GM12892 (cell line): Measurements from ENCODE around the gene OSBPL5.

Experiments
- DNase-seq: peaks from one replicate; pipeline ENCODE4 v3.0.0; 2011; ENCODE audit not compliant: insufficient read length
- FAIRE-seq: peaks from 2 replicates; lab custom pipeline; 2011; peaks lifted over from hg19 to GRCh38; lab: Jason Lieb, UNC
- POLR2A ChIP-seq: IDR thresholded peaks from 2 replicates; pipeline ENCODE4 v1.6.1; 2011; ENCODE audit warnings: low read depth, low read length, control low read depth
- POLR2AphosphoS5 ChIP-seq: IDR thresholded peaks from 2 replicates; pipeline ENCODE4 v1.6.1; 2011; ENCODE audit warnings: low read depth, low read length, control low read depth
- TAF1 ChIP-seq: IDR thresholded peaks from 2 replicates; pipeline ENCODE4 v1.6.1; 2011; ENCODE audit warnings: low read depth, mild to moderate bottlenecking, control low read depth, low read length, borderline replicate concordance

The OSBPL5 gene

DNA sequence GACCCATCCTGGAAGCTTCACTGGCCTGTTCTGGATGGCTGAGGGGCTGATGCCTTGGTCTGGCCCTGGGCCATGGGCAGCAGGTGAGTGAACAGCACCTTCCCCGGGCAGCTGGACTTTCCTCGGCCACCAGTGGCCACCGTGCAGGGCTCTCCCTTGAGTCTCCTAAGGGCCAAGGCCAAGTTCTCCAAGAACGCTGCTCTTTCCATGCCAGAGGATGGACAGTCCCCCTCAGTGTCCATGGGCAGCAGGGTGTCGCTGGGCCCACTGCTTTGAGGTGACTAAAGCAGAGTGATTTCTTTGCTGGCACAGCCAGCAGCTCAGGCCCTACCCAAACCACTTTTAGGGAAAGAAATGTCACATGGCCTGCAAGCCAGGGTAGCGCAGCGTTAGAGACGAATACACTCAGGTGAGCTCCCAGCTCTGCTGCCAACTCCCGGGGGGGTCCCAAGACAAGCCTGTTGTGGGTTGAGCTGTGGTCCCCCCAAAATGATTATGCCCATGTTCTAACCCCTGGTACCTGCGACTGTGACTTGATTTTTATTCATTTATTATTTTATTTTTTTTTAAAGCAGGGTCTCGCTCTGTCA is 104.6 kb downstream of the OSBPL5 start:
- FAIRE-seq (no peak), DNase-seq (no peak)
- no peak for TF ChIP-seq POLR2A

DNA sequence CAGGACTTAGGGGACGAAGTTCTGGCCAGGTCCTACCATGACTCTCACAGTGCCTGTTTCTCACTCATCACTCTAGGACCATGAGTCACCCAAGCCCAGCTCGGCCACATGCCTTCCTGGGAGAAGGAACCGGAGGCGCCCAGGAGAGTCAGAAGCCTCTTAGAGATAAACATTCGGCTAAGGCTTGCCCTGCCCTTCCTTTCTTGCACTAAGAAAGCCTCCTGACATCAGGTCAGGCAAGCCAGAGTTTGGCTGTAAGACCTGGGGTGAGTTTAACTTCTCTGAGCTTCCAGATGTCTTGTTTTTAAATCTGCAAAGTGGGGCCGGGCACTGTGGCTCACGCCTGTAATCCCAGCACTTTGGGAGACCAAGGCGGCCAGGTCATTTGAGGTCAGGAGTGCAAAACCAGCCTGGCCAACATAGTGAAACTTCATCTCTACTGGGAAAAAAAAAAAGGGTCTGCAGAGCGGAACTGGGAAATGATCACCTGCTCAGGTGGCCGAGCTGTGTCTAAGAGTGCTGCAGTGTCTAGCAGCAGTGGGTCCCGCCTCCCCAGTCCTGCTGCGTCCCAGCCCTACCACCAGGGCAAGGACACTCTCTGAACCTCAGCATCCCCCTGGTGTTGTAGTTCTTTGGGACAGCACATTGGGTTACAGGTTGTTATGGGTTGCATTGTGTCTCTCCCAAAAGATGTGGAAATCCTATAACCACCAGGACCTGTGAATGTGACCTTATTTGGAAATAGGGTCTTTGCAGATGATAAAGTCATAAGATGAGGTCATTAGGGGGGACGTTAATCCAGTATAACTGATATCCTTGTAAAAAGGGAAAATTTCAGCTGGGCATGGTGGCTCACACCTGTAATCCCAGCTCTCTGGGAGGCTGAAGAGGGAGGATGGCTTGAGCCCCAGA is 106.1 kb downstream of the OSBPL5 start:
- TF ChIP-seq POLR2AphosphoS5 (no peak), POLR2A (no peak), TAF1 (no peak)
- FAIRE-seq (no peak), DNase-seq (no peak)

DNA sequence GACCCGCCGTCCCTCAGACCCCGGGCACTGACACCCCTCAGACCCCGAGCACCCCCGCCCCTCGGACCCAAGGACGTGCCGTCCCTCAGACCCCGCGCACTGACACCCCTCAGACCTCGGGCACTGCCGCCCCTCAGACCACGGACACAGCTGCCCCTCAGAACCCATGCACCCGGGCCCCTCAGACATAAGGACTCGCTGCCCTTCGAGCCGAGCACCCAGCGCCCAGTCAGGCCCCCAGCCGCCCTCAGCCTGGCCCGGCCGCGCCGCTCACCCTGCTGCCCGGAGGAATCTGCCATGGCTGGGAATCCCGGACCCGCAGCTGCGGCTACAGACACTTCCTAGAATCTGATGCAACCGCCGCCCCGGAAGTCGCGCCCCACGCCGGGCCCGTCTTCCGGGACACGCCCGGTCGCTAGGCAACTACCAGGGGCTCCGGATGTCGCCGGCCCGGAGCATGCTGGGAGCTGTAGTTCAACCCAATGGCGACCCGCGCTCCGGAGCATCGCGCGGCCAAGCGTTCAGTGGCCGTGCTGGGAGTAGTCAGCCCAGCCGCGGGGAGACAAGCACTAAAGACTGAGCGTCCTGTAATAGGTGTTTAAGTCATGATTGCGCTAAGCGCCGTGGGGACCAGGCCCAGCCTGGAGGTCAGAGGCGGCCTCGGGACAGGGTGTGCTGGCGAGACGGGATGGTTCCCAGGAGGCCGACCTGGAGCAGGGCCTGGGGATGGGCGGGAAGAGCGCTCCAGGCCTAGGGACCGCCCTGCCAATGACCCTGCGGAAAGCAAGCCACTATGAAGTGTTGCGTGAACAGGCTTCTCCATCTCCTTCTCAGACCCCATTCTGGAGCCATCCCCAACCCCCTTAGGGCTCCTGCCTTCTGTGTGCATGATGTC is 107.8 kb downstream of the OSBPL5 start, which contains the start of gene CARS1:
Gene CARS1, minus strand, starts transcription at position 355 of the 895 bp plus-strand sequence. Its CDS starts 56 bp downstream, at position 299.
- peak; percentile 96 for DNase-seq
- TF ChIP-seq POLR2AphosphoS5 (peak; percentile 45), POLR2A (peak; percentile 77; the same call in 1 of the 2 replicates), TAF1 (peak; percentile 60)
- peak; percentile 99 for FAIRE-seq

DNA sequence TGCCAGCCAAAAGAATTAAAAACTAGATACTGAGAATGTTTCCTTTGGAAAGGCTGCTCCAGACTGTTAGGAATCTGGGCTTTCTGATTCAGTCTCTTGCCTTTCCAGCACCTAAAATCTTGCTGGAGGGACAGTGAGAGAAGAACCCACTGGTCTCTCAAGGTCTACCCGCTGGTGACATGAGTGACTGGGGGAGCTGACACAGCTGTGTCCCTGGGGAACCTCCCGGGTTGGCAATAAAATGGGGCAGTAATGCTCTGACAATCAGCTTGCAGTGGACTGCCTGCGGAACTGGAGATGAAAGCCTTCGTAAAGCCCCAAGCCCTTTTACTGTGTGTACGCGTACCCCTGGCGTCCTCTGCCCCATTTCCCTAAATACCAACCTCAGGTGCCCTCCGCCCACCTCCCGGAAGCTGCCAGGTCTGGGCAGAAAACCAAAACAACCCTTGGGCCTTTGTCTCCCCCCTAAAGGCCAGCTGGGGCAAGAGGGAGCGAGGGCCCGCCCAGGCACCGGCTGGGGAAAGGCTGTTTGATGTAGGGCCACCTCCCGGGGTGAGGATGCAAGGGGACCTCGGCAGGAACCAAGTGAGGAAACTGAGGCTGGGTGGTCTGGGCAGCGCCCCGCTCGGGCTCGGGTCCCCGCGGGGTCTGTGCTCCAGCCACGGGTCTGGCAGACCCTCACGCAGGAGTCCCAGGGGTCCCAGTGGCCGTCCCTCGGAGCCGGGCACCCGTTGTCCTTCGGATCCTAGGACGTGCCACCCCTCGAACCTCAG is 108.6 kb downstream of the OSBPL5 start:
- FAIRE-seq = peak; percentile 51
- no peak for DNase-seq
- TF ChIP-seq TAF1 (no peak), POLR2A (no peak), POLR2AphosphoS5 (no peak)

DNA sequence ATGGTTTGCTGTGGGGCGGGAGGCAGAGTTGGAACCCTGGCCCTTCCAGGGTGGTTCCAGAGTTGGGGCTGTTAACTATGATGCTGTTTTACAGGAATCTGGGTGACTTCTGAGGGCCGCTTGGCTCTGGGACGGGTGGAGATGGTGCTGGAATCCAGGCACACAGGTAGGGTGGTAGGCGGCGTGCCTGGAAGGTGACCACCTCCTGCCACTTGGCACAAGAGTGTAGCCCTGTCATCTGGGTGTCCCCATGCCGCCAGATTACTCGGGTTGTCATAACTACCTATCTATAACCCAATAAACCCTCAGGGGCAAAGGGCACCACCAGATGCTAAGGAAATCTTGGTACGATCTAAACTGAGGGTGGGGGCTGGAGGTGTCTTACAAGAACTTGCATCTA is 109.2 kb downstream of the OSBPL5 start:
- DNase-seq (no peak), FAIRE-seq (no peak)
- TF ChIP-seq POLR2AphosphoS5 (no peak), POLR2A (no peak), TAF1 (no peak)

DNA sequence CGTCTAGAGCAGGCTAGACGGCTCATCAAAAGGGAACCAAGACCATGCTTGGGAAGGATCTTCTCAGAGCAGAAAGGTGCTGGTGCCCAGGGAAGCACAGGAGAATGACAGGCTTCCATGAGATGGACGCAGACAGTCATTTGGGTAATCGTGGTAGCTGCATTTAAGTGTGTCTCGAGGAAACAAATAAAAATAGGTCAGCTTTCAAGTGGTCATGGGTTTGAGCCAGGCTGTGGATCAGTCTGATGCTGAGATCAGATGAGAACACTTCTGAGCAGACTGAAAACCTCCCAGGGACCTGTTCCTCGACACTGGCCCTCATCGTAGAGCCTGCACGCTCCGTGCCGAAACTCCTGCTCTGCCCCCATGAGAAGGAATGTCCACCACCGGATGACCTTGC is 112.5 kb downstream of the OSBPL5 start:
- TF ChIP-seq POLR2A (no peak), TAF1 (no peak), POLR2AphosphoS5 (no peak)
- FAIRE-seq (peak; percentile 61), DNase-seq (no peak)

DNA sequence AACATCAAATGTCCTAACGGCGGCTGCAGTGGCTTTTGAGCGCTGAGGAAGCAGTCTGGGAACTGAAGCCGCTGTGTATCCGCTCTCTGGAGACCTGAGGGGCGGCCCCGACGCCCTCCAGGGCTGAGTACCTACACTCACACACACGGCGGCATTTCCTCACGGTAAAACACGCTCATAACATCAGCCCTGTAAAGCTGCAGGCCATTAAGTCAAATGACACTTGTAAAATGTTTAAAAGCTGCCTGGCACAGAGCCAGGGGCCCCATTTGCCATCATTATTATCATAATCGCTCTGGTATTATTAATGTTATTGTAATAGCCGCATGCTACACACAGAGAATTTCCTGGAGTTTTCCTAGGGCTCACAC is 113.0 kb downstream of the OSBPL5 start:
- DNase-seq (no peak), FAIRE-seq (no peak)
- TF ChIP-seq TAF1 (no peak), POLR2AphosphoS5 (no peak), POLR2A (no peak)

DNA sequence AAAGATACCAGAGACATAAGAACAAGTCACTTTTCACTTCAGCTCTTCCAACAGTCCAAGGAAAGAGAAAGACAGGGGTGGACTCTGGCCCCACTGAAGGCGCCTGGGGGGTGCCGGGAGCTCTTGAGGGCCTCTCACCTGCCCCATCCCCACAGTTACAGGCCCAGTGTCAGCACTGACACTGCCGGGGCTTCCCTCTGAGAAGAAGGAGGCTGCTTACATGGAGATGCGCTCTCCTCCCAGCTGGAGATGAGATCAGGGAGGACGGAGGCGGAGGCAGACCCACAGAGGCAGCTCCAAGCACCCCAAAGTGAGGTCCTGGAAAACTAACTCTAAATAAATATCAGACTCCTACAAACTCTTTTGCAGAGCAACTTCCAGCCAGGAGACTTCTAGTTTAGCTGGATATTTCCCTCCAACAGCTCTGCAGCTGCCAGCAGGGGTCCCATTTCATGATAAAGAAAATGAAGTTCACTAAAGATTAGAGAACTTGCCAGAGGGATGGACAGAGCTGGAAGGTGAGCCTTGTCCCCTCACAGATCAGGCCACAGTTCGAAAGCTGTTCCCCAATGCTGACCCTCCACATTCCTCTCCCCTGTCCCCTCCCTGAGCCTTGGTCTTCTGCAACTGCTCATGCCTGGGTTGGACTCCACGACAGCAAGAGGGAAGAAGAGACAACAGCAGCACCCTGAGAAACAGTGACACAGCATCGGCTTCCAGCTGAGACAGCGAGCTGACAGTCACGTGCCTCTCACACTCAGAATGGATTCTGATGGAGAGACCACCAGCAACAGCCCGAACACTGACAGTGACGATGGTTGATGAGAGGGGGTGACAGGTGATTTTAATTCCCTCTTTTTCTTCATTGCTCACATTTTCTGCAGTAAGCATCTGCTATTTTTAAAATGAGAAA is 113.7 kb downstream of the OSBPL5 start:
- DNase-seq (no peak), FAIRE-seq (peak; percentile 83)
- TF ChIP-seq TAF1 = no peak
- peak; percentile 17; the same call in 1 of the 2 replicates for TF ChIP-seq POLR2A

DNA sequence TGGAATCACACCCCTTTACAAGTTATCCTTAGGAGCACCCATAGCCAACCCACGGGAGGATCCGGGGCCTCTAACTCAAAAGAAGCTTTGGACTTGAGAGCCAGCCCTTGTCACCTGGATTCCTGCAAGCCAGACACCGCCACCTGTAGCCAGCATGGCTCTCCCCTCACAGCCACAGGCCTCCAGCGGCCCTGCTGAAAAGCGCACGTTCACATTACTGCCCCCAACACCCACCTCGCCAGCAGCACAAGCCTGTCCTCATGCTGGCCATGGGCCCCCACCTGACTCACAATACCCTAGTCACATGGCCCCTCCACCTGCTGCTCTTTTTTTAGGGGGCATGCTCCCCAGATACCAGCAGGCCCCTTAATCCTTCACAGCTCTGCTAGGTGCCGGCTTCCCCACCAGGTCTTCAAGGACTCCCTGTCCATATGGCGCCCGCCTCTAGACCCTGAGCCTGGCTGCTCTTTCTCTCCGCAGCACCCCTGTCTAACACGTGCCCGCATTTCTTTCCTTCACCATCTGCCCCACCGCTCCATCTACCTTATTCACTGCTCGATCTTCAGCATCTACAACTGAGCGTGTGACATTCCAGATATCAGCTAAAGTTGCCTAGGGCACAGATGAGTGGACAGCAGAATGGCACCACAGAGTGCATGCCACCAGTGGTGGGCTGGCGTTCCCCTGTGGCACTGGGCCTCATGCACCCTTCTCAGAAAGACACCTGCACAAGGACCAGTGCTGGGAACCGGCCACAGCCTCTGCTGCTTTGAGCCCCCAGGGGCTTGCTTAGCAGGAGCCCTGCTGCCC is 114.5 kb downstream of the OSBPL5 start:
- TF ChIP-seq TAF1 (no peak), POLR2AphosphoS5 (no peak), POLR2A (no peak)
- DNase-seq = no peak
- FAIRE-seq = no peak
